ENCODE results near the gene RTN4RL1.

RTN4RL1 gene

DNA sequence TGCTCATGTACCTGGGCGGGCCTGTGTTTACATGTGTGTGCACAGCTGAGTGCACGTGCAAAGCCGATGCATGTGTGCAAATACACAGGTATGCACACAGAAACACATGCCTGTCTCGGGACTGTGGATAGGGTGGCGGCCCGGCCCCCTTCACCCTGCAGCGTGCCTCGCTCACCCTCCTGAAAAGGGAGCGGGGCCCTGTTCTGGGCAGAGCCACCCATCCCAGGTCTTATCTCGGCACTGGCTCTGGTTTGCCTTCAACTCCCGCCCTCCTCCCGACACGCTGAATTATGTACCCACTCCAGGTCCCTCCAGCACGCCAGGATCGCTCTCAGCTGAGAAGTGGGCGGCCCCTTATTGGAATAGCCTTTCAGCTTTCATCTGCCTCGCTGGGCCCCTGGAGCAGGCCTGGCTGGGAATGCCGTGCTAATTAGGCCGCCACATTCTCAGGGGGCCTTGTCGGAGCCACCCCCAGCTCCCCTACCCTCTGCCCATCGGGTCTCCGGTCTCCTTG lies 77.8 kb downstream of the RTN4RL1 start:
- no peaks in the 10 kb centered on the region for H3K27me3 ChIP-seq (ENCODE audit: control insufficient read depth, insufficient read depth, low read length)
- no peaks in the 10 kb centered on the region for H3K36me3 ChIP-seq (ENCODE audit: control insufficient read depth, insufficient read depth, low read length)
- no peak overlapping the region for H3K9ac ChIP-seq
- no peak overlapping the region for H3K4me3 ChIP-seq (ENCODE audit: low read depth, low read length)
- no peak overlapping the region for H3K4me2 ChIP-seq (ENCODE audit: low read length)
- no peaks in the 10 kb centered on the region for H3K4me1 ChIP-seq
- no peak overlapping the region for H3K27ac ChIP-seq
- no peaks in the 10 kb centered on the region for H3K79me2 ChIP-seq
- no peaks in the 10 kb centered on the region for H3K9me3 ChIP-seq (ENCODE audit: control insufficient read depth, low read length)
- H2AFZ ChIP-seq: no peak overlapping the region
- TF ChIP-seq, protein P1, sequence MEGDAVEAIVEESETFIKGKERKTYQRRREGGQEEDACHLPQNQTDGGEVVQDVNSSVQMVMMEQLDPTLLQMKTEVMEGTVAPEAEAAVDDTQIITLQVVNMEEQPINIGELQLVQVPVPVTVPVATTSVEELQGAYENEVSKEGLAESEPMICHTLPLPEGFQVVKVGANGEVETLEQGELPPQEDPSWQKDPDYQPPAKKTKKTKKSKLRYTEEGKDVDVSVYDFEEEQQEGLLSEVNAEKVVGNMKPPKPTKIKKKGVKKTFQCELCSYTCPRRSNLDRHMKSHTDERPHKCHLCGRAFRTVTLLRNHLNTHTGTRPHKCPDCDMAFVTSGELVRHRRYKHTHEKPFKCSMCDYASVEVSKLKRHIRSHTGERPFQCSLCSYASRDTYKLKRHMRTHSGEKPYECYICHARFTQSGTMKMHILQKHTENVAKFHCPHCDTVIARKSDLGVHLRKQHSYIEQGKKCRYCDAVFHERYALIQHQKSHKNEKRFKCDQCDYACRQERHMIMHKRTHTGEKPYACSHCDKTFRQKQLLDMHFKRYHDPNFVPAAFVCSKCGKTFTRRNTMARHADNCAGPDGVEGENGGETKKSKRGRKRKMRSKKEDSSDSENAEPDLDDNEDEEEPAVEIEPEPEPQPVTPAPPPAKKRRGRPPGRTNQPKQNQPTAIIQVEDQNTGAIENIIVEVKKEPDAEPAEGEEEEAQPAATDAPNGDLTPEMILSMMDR (IDR thresholded peaks at IDR 0.05): no peak

DNA sequence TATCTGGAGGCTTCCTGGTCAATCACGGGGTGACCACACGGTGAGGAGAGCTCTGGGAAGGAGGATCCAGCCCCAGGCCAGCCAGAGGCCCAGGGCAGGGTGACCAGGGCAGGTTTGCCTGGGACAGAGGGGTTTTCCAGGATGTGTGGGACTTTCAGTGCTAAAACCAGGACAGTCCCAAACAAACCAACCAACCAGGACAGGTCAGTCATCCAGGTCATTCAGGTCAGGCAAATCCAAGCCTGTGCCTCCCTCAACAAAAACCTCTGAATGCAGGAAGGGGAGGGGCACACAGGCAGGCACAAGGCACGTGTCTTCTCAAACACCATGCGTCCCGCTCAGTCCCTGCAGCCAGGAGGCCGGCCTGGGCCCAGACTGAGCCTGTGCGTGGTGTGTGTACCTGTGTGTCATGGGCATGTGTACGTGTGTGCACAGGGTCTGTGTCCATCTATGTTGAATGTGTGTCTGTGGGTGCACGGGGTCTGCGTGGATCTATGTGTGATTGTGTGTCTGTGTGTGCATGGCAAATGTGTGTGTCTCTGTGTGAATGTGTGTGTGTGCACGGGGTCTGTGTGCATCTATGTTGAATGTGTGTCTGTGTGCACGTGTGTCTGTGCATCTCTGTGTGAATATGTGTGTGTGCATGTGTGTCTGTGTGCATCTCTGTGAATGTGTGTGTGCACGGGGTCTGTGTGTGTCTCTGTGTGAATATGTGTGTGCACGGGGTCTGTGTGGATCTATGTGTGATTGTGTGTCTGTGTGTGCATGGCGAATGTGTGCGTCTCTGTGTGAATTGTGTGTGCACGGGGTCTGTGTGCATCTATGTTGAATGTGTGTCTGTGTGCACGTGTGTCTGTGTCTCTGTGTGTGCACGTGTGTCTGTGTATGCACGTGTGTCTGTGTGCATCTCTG lies 78.9 kb downstream of the RTN4RL1 start:
- H3K36me3 ChIP-seq (ENCODE audit: control insufficient read depth, insufficient read depth, low read length): no peaks in the 10 kb centered on the region
- H3K4me3 ChIP-seq (ENCODE audit: low read depth, low read length): no peak overlapping the region
- no peak overlapping the region for H3K27ac ChIP-seq

GRCh38 chr17:1945621-1946020 lies 79.5 kb downstream of the RTN4RL1 start:
- no peaks in the 10 kb centered on the region for H3K36me3 ChIP-seq (ENCODE audit: control insufficient read depth, insufficient read depth, low read length)
- TF ChIP-seq, protein P1 (IDR thresholded peaks at IDR 0.05): no peak
- no peak overlapping the region for H3K4me2 ChIP-seq (ENCODE audit: low read length)
- H3K9ac ChIP-seq: no peak overlapping the region
- H3K4me1 ChIP-seq: no peaks in the 10 kb centered on the region
- no peak overlapping the region for H3K4me3 ChIP-seq (ENCODE audit: low read depth, low read length)
- H2AFZ ChIP-seq: no peak overlapping the region
- H3K79me2 ChIP-seq: no peaks in the 10 kb centered on the region
- no peaks in the 10 kb centered on the region for H3K9me3 ChIP-seq (ENCODE audit: control insufficient read depth, low read length)
- no peaks in the 10 kb centered on the region for H3K27me3 ChIP-seq (ENCODE audit: control insufficient read depth, insufficient read depth, low read length)
- no peak overlapping the region for H3K27ac ChIP-seq

More for the DNA sequence above, 78.9 kb downstream of the RTN4RL1 start:
- H3K4me2 ChIP-seq (ENCODE audit: low read length): no peak overlapping the region
- no peak overlapping the region for H2AFZ ChIP-seq
- H3K27me3 ChIP-seq (ENCODE audit: control insufficient read depth, insufficient read depth, low read length): no peaks in the 10 kb centered on the region
- TF ChIP-seq, protein P1 (IDR thresholded peaks at IDR 0.05): no peak
- H3K9ac ChIP-seq: no peak overlapping the region
- H3K79me2 ChIP-seq: no peaks in the 10 kb centered on the region
- H3K9me3 ChIP-seq (ENCODE audit: control insufficient read depth, low read length): no peaks in the 10 kb centered on the region
- no peaks in the 10 kb centered on the region for H3K4me1 ChIP-seq

- TF ChIP-seq, protein P1 (IDR thresholded peaks at IDR 0.05): no peak
- no peak overlapping the region for H3K27ac ChIP-seq
- H3K4me1 ChIP-seq: no peaks in the 10 kb centered on the region
Measured at GRCh38 chr17:1943436-1943831, 81.7 kb downstream of the RTN4RL1 start.

More at GRCh38 chr17:1943436-1943831, 81.7 kb downstream of the RTN4RL1 start:
- H3K9ac ChIP-seq: no peak overlapping the region
- no peaks in the 10 kb centered on the region for H3K27me3 ChIP-seq (ENCODE audit: control insufficient read depth, insufficient read depth, low read length)
- H2AFZ ChIP-seq: no peak overlapping the region
- H3K4me2 ChIP-seq (ENCODE audit: low read length): no peak overlapping the region
- H3K79me2 ChIP-seq: no peaks in the 10 kb centered on the region
- no peaks in the 10 kb centered on the region for H3K36me3 ChIP-seq (ENCODE audit: control insufficient read depth, insufficient read depth, low read length)
- no peaks in the 10 kb centered on the region for H3K9me3 ChIP-seq (ENCODE audit: control insufficient read depth, low read length)
- no peak overlapping the region for H3K4me3 ChIP-seq (ENCODE audit: low read depth, low read length)
